HEK293T (cell line): ENCODE results near the gene ALOX5.

Source experiments
- ARNT ChIP-seq: fragments of 450-650 bp; IDR thresholded peaks from 2 replicates; pipeline ENCODE4 v1.6.1; 2017; ENCODE audit warnings: mild to moderate bottlenecking
- BHLHE40 ChIP-seq: fragments of 450-650 bp; IDR thresholded peaks from 2 replicates; pipeline ENCODE4 v1.6.1; 2016; ENCODE audit warnings: mild to moderate bottlenecking, moderate library complexity, borderline replicate concordance
- CTBP1 ChIP-seq: fragments of 450-650 bp; IDR thresholded peaks from 2 replicates; pipeline ENCODE4 v1.6.1; 2016; ENCODE audit warnings: borderline replicate concordance
- ELF4 ChIP-seq: fragments of 450-650 bp; IDR thresholded peaks from 2 replicates; pipeline ENCODE4 v1.6.1; 2017; ENCODE audit warnings: antibody characterized with exemption
- FOXA1 ChIP-seq: fragments of 450-650 bp; IDR thresholded peaks from 2 replicates; pipeline ENCODE4 v1.6.1; 2016; ENCODE audit warnings: mild to moderate bottlenecking
- FOXK2 ChIP-seq: fragments of 450-650 bp; IDR thresholded peaks from 2 replicates; pipeline ENCODE4 v1.6.1; 2016; ENCODE audit warnings: mild to moderate bottlenecking
- FOXM1 ChIP-seq: fragments of 450-650 bp; IDR thresholded peaks from 2 replicates; pipeline ENCODE4 v1.6.1; 2017; ENCODE audit warnings: mild to moderate bottlenecking, borderline replicate concordance
- HDGF ChIP-seq: fragments of 450-650 bp; IDR thresholded peaks from 2 replicates; pipeline ENCODE4 v1.6.1; 2017; ENCODE audit warnings: antibody characterized with exemption, borderline replicate concordance
- LEF1 ChIP-seq: fragments of 450-650 bp; IDR thresholded peaks from 2 replicates; pipeline ENCODE4 v1.6.1; 2017; ENCODE audit warnings: mild to moderate bottlenecking, borderline replicate concordance
- NFRKB ChIP-seq: fragments of 450-650 bp; IDR thresholded peaks from 2 replicates; pipeline ENCODE4 v1.6.1; 2016; ENCODE audit warnings: mild to moderate bottlenecking, moderate library complexity
- SP1 ChIP-seq: fragments of 450-650 bp; IDR thresholded peaks from 2 replicates; pipeline ENCODE4 v1.6.1; 2017
- TARDBP ChIP-seq: fragments of 450-650 bp; IDR thresholded peaks from 2 replicates; pipeline ENCODE4 v1.6.1; 2016
- TF ChIP-seq, protein P1 (sequence below): fragments of 450-650 bp; IDR thresholded peaks from 2 replicates; pipeline ENCODE4 v1.6.1; 2016

- TF ChIP-seq SP1 (no peak), ARNT (no peak), LEF1 (no peak), HDGF (no peak), CTBP1 (no peak), FOXA1 (no peak), ELF4 (no peak), FOXK2 (no peak), TARDBP (no peak), NFRKB (no peak), BHLHE40 (no peak), FOXM1 (no peak)
- TF ChIP-seq, protein P1, sequence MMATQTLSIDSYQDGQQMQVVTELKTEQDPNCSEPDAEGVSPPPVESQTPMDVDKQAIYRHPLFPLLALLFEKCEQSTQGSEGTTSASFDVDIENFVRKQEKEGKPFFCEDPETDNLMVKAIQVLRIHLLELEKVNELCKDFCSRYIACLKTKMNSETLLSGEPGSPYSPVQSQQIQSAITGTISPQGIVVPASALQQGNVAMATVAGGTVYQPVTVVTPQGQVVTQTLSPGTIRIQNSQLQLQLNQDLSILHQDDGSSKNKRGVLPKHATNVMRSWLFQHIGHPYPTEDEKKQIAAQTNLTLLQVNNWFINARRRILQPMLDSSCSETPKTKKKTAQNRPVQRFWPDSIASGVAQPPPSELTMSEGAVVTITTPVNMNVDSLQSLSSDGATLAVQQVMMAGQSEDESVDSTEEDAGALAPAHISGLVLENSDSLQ, result no peak
Observed at GRCh38 chr10:45473126-45473525, 99.1 kb downstream of the ALOX5 start.
